HG03521 (cell line): ENCODE data around the gene CGN.

Experiments used
- ATAC-seq: cut with Tn5 transposase; IDR thresholded peaks from one replicate; pipeline ENCODE4 v1.9.1; 2021; ENCODE audit warnings: mild to moderate bottlenecking, moderate library complexity; ENCODE audit not compliant: unreplicated experiment

Gene CGN

DNA sequence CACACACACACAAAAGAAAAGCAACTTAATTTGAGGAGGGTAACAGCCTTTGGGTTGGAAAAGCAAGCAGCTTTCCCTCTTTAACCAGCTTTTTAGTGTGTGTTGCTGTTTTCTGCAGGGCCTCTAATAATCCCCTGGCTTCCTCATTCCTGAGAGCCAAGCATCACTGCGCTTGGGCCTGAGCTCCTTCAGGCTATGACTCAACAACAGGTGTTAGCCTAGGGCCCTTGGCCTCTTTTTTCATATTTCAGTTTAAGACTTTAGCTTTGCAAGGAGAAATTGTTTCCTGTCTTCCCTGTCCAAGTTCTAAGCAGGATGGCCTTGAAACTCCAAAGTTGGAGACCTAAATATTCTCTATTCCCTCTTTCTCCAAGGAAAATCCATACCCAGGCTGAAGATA lies 74.4 kb downstream of the CGN start:
- ATAC-seq = no peak
